Urothelium cell line (cell line): ENCODE measurements around the gene OCIAD1.
"Not testable (repeated sequence)": the region's sequence is repeated elsewhere in the genome, so short reads cannot be mapped to it uniquely, and the experiment has no call there.

ENCODE experiments used
- DNase-seq: peaks from one replicate; pipeline ENCODE4 v3.0.0; 2011; ENCODE audit warnings: low spot score, mixed read lengths
- FAIRE-seq: peaks from 2 replicates; lab custom pipeline; 2011; peaks lifted over from hg19 to GRCh38; lab: Jason Lieb, UNC

The OCIAD1 gene

DNA sequence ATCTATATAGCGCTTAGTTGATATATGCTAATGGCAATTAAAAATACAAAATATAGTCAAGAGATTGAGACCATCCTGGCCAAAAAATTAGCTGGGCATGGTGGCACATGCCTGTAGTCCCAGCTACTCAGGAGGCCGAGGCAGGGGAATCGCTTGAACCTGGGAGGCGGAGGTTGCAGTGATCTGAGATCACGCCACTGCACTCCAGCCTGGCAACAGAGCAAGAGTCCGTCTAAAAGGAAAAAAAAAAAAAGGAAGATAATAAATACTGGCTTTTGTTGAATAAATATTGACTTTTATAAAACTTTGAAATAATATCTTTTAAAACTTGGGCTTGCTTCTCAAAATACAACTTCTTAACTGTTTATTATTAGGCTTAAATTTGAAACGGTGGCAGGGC lies 14.6 kb upstream of the OCIAD1 start:
- not testable (repeated sequence) for DNase-seq, FAIRE-seq

DNA sequence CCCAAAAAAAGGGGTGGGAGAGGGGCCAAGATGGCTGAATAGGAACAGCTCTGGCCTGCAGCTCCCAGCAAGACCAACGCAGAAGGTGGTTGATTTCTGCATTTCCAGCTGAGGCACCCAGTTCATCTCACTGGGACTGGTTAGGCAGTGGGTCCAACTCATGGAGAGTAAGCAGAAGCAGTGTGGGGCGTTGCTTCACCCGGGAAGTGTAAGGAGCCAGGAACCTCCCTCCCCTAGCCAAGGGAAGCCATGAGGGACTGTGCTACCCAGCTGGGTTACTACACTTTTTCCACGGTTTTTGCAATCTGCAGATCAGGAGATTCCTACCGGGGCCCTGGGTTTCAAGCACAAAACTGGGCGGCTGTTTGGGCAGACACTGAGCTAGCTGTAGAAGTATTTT lies 13.9 kb upstream of the OCIAD1 start:
- FAIRE-seq: no peak
- DNase-seq: no peak

DNA sequence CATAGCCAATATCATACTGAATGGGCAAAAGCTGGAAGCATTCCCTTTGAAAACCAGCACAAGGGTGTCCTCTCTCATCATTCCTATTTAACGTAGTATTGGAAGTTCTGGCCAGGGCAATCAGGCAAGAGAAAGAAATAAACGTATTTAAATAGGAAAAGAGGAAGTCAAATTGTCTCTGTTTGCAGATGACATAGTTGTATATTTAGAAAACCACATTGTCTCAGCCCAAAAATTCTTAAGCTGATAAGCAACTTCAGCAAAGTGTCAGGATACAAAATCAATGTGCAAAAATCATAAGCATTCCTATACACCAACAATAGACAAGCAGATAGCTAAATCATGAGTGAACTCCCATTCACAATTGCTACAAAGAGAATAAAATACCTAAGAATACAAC lies 9.5 kb upstream of the OCIAD1 start:
- not testable (repeated sequence) for FAIRE-seq, DNase-seq

DNA sequence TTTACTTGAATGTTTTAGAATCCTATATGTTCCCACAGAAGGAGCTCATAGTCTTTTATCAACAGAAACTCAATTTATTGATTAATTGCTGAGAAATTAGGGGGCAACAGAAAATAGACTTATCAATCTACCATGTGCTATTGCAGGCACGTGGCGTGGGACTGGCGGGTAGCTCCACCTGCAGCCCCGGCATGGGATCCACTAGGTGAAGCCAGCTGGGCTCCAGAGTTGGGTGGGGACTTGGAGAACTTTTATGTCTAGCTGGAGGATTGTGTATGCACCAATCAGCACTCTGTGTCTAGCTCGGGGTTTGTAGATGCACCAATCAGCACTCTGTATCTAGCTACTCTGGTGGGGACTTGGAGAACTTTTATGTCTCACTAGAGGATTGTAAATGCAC lies 3.3 kb upstream of the OCIAD1 start:
- no peak for DNase-seq

DNA sequence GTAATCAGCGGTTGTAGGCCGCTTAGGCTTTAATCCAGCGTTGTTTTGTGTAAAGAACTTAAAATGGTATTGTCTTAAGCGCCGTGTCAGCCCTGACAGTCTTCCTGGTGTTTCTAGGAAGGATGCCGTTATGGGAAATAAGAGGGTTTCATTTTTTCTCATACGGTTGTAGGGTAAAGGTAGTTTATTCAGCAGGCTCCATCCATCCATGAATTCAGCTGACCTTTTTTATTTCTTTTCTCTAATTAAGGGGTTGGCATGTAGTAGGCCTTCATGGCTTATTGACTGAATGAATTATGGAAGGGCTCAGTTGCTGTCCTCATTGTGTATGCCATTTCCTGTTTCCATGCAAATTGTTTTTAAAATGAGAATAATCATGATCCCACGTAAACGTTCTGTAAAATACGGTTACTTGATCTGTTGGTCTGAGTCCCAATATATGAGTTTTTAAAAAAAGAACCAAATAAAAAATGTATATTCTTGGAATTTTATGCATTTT lies 693 bp downstream of the OCIAD1 start:
- DNase-seq (no peak), FAIRE-seq (no peak)

More for the DNA sequence above, 3.3 kb upstream of the OCIAD1 start:
- FAIRE-seq: no peak

DNA sequence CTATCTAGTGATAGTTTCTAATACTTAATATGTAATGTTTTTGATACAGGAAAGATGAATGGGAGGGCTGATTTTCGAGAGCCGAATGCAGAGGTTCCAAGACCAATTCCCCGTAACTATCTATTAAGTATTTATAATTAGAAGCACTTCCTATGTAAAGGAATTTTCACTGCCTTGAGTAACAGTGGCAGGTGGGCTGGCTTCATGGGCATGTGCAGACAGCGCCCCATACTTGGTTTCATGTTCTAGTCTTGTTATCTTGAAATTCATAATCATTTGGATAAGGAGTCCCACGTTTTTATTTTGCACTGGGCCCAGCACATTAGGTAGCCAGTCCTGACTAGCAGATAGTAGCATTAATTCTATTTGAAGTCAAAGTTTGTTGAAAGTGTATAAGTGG lies 1.7 kb downstream of the OCIAD1 start:
- FAIRE-seq (no peak), DNase-seq (no peak)

DNA sequence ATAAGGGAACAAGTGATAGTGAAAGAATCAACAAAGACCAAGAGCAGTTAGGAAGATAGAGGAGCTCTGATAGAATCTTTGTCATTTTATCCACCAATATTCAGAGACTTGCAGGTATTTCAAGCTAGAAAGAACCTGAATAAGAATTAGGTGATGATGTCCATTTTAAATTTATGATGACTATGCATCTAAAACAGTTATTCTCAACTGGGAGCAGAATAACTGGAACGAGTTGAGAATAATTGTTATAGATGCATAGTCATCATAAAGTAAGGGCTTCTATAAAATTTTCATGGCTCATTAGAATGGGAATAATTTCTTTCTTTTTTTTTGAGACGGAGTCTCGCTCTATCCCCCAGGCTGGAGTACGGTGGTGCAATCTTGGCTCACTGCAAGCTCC lies 5.8 kb downstream of the OCIAD1 start:
- FAIRE-seq (no peak), DNase-seq (no peak)

DNA sequence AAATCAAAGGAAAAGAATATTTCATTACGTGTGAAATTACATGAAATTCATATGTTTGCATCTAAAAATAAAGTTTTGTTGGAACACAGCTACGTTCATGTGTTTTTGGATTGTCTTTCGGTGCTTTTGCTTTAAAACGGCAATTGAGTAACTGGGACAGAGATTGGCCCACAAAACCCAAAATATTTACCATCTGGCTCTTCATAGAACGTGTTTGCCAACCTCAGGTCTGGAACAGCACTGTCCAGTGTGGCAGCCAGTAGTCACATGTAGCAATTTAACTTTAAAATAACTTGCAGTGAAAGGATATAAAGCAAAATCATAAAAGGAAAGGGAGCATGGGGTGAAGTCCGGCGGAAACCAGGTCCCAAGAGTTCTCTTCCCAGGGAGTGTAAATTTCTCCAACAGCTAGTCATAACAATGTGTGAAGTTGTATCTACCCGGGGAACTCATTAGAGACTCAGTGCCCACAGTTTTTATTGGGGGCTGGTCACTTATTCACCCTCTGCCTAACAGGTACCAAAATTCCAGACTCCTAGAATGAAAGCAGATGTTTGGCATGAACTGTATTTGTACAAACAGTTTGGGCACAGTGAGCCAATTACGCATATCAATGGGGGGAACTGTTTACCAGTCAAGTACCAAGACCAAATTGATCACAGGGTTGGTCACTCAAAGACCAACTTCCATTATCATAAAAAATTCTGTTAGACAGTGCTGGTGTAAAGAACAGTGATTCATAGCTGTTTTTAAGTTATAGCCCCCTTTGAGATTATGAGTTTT lies 10.3 kb downstream of the OCIAD1 start:
- DNase-seq (no peak), FAIRE-seq (no peak)

DNA sequence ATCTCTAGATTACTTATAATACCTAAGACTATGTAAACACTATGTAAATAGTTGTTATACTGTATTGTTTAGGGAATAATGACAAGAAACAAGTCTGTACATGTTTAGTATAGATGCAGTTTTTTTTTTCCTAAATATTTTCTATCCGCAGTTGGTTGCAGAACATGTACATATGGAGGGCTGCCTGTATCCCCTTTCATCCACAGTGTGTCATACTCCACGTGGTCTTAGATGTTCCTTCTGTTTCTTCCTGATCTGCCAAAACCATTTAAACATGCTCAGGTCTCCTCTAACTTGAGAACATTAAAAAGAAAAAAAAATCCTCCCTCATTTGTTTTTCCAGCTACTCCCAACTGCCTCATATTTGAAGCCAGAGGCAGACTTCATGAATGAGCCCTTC lies 14.0 kb downstream of the OCIAD1 start:
- no peak for DNase-seq
- peak; percentile 20 for FAIRE-seq

DNA sequence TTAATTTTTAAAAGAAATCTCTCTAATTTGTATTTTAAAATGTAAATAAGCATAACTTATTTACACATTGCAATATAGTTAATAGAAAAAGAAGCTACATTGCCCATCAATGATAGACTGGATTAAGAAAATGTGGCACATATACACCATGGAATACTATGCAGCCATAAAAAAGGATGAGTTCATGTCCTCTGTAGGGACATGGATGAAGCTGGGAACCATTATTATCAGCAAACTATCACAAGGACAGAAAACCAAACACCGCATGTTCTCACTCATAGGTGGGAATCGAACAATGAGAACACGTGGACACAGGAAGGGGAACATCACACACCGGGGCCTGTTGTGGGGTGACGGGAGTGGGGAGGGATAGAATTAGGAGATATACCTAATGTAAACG lies 17.9 kb downstream of the OCIAD1 start:
- DNase-seq, FAIRE-seq: not testable (repeated sequence)

DNA sequence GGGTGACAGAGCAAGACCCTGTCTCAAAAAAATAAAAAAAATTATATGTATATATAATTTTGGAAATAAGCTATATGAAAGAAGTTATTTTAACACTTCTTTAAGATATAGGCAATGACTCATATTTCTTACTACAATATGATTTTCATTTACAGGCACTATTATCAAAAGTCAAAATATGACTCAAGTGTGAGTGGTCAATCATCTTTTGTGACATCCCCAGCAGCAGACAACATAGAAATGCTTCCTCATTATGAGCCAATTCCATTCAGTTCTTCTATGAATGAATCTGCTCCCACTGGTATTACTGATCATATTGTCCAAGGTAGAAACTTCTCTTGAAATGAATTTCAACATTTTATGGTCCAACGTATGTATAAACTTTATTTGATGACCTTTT lies 20.8 kb downstream of the OCIAD1 start:
- DNase-seq (no peak), FAIRE-seq (no peak)

DNA sequence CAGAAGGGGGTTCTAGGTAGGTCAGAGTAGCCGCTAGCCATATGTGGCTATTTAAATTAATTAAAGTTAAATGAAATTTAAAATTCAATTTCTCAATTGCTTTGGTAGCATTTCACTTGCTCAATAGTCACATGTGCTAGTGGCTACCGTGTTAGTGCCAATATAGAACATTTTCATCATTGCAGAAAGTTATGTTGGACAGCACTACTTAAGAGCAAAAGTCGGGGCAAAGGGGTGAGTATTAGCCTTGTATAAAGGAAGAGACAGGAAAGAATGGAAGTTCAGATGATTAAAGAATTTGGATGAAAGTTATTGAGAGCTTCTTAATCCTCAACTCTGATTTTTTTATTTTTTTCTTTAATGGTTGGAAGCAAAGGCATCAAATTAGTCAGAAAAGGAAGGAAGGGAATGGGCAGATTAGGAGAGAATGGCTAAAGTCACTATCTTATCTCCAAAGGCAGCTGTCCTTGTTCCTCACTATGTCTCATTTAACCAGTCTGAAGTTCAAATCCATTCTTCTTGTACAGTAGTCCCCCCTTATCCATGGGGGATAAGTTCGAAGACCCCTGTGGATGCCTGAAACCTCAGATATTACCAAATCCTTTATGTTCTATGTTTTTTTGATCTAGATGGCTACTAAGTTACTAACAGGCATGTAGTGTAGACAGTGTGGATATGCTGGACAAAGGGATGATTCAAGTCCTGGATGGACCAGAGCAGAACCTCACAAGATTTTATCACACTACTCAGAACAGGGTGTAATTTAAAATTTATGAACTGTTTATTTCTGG lies 22.9 kb downstream of the OCIAD1 start:
- DNase-seq (no peak), FAIRE-seq (no peak)

DNA sequence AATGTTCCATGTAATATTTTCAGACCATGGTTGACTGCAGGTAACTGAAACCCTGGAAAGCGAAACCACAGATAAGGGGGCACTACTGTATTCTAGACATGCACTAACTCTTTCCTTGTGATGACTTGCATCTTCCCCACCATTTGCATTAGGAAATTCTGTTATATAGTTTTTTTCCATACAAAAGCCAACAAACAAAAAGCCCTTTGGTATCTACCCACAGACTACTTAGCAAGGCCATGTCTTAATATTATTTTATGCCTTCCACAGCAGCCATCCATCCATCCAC lies 23.5 kb downstream of the OCIAD1 start:
- FAIRE-seq: no peak
- no peak for DNase-seq

DNA sequence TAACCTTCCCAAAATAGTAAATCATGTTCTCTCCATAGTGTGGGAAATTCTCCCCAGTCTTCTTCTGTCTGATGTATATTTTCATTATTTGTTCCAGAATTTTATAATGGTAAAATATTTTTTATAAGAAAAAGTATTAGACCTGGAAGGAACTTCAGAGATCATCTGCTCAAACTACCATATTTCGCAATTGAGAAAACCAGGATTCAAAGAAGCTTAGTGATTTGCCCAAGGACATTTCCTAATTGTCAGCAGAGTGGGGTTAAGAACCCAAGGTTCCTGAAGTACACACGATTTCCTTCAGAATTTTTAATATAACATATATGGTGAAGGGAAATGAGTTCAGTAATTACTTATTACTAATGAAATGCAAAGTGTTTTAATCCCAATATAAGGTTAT lies 24.1 kb downstream of the OCIAD1 start:
- FAIRE-seq (no peak), DNase-seq (no peak)

DNA sequence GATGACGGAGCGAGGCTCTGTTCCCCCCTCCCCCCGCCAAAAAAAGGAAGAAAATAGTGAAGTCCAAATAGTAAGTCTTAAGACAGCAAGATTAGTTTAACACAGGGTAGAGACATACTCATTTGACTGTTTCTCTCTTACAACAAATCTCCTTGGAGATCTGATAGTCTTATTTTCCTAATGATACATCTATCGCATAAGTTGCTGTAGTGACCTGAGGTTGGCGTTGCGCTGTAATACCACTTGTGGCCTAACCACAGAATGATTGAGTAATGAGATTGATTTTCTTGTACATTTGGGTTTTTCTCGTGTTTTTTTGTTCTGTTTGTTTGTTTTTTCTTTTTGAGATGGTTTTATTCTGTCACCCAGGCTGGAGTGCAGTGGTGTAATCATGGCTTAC lies 27.2 kb downstream of the OCIAD1 start:
- DNase-seq: no peak

DNA sequence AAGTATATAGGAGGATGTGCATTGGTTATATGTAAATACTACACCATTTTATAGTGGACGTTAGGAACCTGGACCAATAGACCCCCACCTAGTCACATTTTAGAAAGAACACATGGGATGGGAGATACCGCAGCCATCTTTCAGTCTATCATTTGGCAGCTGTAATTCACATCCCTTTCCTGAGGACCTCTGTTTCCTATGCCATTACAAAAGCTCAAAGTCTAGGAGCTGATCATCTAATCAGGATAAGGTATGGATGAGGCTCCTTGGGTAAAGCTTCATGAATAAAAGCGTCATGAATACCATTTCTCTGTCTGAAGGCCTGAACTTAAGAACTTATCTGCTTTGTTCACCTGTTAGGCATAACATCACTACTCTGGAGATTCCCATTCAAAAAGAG lies 31.1 kb downstream of the OCIAD1 start:
- DNase-seq (no peak), FAIRE-seq (no peak)

More for the DNA sequence above, 27.2 kb downstream of the OCIAD1 start:
- FAIRE-seq: no peak

DNA sequence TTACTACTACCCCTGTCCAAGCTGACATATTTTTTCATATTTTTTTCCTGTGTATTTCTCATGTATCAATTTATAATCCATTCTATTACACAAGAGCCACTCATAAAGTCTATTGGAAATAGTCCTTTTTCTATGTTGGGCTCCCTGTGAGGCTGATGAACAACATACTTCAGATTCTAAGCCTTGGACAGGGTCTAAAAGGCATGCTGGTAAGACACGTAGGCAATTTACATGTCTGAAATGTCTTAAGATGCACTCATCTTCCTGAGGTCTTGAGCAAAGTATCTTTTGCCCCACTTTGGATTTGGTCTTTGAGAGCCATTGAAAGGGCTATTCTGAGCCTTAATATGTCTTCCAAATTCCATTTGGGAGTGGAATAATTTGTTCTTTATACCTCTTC lies 31.8 kb downstream of the OCIAD1 start:
- FAIRE-seq: no peak
- DNase-seq: no peak

DNA sequence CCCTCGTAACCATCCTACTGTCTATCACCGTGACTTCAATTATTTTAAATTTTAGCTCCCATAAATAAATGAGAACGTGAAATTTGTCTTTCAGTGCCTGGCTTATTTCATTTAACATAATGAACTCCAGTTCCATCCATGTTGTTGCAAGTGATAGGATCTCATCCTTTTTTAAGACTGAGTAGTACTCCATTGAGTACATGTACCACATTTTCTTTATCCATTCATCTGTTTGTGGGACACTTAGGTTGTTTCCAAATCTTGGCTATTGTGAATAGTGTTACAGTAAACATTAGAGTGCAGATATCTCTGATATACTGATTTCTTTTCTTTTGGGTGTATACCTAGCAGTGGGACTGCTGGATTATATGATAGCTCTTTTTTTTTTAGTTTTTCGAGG lies 32.8 kb downstream of the OCIAD1 start:
- FAIRE-seq: no peak

DNA sequence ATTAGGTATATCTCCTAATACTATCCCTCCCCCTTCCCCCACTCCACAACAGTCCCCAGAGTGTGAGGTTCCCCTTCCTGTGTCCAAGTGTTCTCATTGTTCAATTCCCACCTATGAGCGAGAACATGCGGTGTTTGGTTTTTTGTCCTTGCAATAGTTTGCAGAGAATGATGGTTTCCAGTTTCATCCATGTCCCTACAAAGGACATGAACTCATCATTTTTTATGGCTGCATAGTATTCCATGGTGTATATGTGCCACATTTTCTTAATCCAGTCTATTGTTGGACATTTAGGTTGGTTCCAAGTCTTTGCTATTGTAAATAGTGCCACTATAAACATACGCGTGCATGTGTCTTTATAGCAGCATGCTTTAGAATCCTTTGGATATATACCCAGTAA lies 33.8 kb downstream of the OCIAD1 start:
- not testable (repeated sequence) for FAIRE-seq, DNase-seq

More for the DNA sequence above, 32.8 kb downstream of the OCIAD1 start:
- DNase-seq: no peak

DNA sequence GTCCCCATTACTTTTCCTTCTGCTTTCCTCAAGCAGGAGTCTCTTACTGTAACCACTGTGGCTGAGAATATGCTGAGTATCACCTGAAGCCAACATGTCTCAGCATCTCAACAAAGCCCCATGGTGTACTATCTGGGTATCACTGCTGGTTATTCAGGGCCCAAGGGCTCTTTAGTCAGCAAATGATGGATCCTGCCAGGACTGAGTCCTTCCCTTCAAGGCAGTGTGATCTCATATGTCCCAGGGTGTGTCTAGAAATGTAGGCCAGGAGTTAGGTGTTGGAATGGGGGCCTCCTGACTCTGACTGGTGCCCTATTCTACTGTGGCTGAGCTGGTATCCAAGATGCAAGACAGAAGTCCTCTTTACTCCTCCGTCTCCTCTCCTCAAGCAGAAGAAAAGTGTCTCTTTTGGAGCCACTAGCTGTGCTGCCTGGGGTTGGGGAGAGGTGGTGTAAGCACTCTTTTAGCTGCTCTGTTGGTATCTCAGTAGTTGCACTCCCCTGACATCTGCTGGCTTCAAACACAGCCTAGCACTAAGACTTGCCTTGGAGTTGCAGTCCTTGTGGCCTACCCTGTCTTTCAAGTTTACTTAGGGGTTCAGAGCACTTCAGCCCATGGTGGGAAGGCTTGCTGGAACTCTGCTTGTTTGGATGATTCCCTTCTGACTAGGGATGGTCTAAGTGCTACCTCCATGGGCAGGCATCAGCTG lies 47.1 kb downstream of the OCIAD1 start:
- peak; percentile 30 for FAIRE-seq

More for the DNA sequence above, 47.1 kb downstream of the OCIAD1 start:
- no peak for DNase-seq
